NCI-H1694 treated with DMSO at 0.1 percent for 48 hours (cell line): ENCODE measurements around the gene FKBP3.
"Not testable (repeated sequence)": the region's sequence is repeated elsewhere in the genome, so short reads cannot be mapped to it uniquely, and the experiment has no call there.

Experiments used
- DNase-seq: peaks from one replicate; lab custom pipeline; 2025; lab: John Stamatoyannopoulos, UW

The FKBP3 gene

DNA sequence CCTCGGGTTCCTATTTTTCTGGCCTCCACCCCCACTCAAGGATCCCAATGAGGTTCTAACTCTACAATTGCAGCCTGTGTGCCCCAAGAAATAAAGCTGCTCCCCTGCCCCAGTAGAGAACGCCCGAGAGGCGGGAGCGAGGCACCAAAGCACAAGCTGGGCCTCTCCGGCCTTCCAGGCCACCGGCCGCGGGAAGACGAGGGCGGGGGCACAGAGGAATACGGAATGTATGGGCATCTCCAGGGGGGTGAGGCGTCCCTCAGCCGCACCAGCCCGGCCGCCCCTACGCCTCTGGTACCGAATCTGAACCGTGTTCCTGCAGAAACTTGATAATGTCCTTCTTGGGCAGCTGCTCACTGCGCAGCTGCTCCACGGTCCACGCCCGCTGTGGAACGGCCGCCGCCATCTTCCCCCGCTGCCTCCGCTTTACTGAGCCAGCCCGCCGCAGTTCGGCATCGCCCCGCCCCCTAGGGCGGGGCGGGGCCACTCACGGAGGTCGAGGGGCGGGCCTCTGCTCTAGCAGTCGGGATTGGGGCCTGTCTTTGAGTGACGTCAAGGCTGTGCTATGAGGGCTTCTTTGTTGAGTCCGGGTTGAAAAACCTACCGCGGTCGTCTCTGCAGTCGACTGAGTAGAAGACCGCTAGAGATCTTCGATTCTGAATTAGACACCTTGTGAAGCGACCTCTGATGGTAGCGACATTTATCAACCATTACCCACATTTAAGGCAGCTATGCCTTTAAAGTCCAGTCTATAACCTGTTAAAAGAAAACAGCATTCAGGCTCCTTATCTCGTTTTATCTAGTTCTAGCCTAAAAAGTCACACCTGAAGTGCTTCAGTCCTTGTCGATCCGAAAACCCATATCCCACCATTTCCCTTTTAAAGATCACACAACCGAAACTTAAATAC lies at the start of gene FKBP3:
Gene FKBP3 (minus strand): TSS at position 431 of the 908 bp plus-strand sequence. CDS start 25 bp downstream, at position 406.
- DNase-seq: peak; percentile 98

DNA sequence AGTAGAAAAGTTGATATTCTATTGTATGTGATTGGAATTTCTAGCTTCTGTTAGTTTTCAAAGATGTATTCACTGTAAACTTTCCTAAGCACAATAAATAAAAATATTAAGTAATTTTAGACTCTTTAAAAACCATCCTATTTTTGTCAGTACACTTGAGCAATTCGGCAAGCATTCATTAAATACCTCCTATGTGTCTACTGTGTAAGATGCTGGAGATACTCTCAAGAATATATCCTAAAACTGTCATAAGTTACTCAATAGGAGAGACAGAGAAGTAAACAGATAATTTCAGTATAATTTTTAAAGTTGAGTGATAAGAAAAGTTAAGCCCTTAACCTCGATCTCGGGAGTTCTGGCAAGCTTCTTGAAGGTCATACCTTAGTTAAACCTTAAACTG lies 47.5 kb upstream of the FKBP3 start:
- DNase-seq: no peak

DNA sequence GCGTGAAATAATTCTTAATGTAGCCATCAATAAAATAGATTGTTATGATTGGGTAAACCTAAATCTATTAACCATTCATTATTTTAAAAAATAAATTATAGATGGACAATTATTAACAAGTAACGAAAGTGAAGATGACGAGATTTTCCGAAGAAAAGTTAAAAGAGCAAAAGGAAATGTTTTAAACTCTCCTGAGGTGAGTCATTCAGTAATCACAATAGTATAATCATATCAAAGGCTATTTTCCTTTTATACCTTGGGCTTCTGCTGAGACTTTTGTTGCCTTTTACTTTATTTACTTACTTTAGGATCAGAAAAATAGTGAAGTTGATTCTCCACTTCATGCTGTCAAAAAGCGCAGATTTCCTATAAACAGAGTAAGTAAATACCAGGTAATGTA lies 47.0 kb upstream of the FKBP3 start:
- DNase-seq: no peak

DNA sequence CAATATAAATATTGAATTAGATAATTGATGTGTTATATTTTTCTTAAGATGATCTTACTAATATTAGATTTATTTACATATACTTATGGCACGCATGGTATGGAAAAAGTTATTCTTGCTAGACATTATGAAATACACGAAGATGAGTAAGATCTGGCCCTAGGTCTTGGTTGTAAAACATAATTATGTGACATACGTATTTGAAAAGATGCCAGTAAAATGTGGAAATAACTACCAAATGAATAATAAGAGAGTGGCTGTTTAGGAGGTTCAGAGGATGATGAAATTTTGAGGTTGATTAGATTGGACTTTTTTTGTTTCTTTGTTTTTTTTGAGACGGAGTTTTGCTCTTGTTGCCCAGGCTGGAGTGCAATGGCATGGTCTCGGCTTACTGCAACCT lies 42.8 kb upstream of the FKBP3 start:
- no peak for DNase-seq

DNA sequence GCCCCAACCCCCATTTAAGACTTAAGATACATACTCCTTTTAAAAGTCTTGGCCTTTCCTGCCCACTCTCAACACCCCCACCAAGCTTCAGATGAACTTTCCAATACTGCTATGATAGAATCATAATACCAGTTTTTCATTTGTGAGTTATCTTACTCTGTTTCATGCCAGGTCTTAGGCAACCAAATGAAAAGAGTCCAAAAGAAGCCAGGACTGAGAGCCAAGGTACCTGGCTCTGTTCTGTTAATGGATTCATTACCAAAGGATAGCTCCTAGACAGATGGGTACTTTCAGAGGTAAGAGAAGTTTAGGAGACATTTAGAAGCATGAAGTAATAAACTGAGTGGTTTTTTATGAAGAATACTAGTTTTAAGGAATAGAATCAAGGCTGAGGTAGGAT lies 35.6 kb upstream of the FKBP3 start:
- no peak for DNase-seq

DNA sequence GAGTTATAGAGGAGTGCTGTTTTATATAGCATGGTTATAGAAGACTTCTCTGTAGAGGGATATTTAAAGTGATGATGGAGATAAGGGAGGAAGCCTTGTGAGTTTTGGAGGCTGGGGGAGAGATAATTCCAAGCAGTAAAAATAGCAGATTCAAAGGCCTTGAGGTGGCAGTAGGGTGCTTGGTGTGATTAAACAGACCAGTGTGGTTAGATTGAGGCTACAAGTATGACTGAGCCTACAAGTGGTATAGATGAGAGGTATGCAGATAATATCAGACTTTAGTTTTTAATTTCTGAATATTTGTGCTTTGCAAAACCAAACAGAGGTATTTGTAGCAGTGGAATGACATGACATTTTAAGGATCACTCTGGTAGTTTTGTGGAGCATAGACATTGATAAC lies 21.8 kb upstream of the FKBP3 start:
- DNase-seq: no peak

DNA sequence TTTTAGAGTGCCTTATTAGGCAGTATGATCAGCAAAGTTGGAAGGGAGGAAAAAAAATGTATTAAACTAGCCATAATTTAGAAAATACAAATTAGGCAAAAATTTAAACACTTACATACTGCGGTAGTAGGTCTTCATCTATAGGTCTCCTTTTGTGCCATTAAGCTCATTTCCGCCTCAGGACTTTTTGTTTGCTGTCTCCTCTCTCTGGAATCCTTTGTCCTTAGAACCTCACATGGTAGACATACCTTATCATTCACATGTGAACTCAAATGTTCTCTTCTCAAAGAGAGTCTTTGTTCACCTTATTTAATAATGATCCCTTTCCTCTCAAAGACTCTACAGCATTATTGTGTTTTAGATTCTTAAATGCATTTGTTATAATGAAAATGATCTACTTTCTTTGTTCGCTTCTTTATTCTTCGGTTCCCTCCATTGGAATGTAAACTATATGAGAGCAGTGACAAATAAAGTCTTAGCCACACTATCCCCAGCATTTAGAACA lies 16.2 kb upstream of the FKBP3 start:
- no peak for DNase-seq

DNA sequence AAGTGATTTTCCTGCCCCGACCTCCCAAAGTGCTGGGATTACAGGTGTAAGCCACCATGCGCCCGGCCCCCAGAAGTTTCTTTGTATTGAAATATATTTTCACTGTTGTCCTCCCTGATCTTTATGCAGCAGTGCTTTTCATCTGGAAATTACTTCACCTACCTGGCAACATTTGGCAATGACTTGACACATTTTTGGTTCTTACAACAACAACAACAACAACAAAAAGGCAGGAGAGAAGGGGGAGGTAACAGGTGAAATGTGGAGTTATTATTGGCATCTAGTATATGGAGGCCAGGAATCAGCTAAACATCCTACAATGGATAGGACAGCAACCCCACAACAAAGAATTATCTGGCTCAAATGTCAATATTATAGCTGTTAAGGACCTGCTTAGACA lies 15.3 kb upstream of the FKBP3 start:
- no peak for DNase-seq

DNA sequence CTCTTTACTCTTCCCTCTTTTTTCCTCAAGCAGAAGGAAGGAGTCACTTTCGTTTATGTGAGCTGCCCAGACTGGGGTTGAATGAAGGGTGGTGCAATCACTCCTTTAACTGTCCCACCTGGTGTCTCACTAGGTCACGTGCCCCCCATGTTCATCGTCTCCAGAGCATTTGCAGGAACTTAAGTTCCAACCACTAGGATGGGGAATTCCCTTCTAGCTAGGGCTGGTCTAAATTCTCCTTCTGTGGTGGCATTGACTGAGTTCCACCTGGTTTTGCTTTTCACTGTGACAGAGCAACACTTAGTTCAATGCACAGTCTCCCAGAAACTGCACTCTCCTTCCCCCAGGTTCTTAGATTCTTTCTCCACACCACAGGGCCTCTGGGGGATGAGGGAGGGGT lies 10.9 kb upstream of the FKBP3 start:
- DNase-seq: no peak

DNA sequence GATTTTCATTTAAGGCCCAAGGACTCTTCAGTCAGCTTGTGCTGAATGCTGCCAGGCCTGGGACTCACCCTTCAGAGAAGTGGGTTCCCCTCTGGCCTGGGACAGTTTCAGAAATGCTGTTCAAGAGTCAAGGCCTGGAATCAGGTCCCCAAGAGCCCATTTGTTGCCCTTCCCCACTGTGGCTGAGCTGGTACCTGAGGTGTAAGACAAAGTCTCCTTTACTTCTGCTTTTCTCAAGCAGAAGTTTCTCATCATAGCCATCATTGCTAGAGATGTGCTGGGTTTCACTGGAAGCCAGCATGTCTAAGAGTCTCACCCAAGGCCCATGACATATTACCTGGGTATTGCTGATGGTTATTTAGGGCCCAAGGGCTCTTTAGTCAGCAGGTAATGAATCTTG lies 10.4 kb upstream of the FKBP3 start:
- DNase-seq: no peak

DNA sequence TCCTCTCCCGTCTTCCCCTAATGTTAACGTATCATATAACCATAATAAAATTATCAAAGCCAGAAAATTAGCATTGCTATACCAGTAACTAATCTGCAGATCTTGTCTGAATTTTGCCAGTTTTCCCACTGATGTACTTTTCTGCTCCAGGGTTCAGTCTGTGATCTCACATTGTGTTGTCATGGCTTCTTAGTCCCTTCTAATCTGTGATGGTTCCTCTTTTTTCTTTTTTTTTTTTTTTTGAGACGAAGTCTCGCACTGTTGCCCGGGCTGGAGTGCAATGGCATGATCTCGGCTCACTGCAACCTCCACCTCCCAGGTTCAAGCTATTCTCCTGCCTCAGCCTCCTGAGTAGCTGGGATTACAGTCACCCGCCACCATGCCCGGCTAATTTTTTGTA lies 7.8 kb upstream of the FKBP3 start:
- DNase-seq: not testable (repeated sequence)

DNA sequence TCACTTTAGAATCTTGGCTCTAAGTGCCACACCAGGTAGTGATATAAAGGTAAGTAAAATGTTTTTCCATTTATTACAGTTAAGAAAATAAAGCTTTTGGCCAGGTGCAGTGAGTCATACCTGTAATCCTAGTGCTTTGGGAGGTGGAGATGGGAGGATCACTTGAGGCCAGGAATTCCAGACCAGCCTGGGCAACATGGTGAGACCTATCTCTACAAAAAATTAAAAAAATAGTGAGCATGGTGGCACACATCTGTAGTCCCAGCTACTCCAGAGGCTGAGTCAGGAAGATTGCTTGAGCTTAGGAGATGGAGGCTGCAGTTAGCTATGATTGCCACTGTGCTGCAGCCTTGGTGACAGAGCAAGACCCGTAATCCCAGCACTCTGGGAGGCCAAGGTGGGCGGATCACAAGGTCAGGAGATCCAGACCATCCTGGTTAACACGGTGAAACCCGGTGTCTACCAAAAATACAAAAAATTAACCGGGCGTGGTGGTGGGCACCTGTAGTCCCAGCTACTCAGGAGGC lies 6.4 kb upstream of the FKBP3 start:
- no peak for DNase-seq

DNA sequence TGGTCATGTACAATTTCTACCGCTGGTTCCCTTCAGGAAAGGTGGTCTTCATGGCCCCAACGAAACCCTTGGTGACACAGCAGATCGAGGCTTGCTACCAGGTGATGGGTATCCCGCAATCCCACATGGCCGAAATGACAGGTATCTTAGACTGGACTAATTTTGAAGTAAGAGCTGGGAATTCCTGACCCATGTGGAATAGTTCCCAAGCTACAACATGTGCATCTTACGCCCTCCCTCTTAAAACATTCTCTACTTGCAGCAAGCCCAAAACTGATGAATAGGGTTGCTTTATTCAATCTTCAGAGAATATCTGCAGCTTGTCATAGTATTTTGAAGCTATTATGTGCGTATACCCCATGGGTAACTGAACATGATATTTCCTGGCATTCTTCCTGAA lies 2.1 kb upstream of the FKBP3 start:
- no peak for DNase-seq

DNA sequence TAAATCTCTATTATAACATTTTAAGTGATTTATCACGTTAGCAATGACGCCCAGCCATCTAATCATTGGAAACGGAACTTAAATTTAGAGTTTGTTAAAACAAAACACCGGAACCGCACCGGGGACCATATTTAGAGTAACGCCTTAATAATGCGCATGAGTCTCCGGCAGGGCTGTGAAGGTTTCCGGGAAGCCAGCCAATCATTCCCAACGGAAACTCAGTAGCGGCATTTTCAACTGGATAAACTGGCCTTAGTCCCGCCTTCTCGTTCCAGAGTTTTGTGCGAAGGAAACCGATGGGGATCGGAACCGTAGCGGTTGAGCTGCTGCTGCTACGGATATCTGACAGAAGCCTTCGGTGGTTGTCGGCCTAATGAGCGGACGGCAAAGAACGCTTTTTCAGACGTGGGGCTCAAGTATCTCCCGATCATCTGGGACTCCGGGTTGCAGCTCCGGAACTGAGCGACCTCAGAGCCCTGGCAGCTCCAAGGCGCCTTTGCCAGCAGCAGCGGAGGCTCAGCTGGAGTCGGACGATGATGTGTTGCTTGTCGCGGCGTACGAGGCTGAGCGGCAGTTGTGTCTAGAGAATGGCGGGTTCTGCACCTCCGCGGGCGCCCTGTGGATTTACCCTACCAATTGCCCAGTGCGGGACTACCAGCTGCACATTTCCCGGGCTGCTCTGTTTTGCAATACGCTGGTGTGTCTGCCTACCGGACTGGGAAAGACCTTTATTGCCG lies 1.5 kb upstream of the FKBP3 start, which contains the start of gene FANCM:
Gene FANCM (plus strand): TSS at position 272 of the 737 bp plus-strand sequence. CDS start 102 bp downstream, at position 374.
- peak; percentile 97 for DNase-seq

DNA sequence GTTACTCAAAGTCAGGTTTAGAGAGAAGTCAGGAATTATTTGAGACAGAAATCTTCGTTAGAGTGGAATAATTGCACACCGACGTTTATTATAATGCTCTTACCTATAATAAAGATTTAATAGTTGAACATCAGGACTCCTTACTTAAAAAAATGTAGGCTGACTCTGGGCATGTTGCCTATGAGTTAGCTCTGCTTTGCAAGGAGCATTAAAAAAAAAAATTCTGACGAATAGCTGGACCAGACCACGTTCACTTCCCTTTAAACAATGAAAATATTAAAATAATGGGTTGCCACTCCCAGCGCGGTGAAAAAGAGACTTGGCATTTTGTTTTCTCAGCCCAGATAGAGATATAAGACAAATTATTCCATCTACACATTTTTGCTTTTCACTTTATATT lies 875 bp upstream of the FKBP3 start:
- peak; percentile 50 for DNase-seq

DNA sequence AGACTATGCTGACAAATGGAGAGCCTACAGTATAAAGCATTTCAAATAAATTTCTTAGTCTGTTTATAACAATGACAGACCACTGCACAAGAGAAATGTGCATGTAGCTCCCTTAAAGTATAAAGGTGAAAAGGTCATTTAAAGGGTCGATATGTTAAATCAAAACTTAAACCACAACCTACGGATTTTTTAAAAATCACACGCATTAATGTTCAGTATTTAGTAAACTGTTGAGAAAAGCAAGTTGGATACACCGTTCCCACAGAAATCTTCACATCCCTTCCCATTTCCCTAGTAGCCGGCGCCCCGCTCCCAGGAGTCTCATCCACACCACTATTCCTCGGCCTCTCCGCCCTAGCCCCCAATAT lies 614 bp downstream of the FKBP3 start:
- DNase-seq: no peak

DNA sequence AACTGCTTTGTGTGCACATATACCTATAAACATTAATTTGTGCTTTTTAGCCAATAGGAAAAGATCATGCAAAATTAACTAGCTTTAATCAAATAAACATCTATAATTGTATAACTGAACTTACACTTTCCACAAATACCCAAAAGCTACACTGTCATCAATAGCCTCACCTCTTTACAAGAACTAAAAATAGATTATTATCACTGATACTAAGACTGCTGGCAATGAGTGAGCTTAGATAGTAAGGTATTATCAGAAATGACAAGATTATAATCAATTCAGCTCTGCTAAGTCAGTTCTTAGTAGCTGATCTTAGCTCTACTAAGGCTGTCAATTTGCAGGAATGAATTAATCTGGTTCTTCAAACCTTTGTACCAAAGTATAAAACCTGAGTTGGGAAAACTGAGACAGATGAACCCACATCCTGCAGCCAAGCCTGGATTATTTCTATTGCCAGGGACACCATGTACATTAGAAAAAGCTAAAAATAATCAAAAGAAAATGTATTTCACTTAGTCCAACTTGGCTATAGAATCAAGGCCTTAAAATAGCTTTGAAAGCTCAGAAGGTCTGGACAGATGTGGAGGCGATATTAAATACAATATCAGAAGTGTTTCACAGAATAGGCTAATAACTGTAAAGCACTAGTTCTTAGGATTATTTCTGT lies 5.2 kb downstream of the FKBP3 start:
- DNase-seq: no peak

DNA sequence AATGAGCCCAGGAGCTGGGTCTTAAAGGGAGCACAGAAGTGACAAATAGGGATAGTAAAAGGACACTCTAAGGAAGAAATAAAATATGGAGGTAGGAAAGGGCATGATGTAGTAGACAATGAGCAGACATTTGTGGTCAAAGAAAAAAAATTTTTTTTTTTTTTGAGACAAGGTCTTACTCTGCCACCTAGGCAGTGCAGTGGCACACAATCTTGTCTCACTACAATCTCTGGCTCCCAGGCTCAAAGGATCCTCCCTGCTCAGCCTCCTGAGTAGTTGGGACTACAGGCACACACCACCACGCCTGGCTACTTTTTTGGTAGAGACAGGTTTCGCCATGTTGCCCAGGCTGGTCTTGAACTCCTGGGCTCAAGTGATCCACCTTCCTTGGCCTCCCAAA lies 8.5 kb downstream of the FKBP3 start:
- no peak for DNase-seq

DNA sequence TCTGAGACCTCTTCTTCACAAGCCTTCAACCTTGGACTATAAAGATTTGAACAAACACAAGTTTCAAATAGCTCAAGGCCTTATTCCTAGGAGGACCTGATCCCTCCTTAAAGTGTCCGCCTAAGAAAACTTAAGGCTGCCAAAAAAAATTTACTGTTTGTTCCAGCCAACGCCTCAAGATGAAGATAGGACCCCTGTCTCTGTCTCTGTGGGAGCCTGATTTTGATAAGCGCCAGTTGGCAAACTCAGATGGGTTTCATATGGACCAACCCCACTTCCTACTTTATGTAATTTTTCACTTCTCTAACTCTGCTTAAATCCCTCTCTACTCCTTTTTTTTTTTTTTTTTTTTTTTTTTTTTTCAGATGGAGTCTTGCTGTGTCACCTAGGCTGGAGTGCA lies 11.0 kb downstream of the FKBP3 start:
- no peak for DNase-seq

DNA sequence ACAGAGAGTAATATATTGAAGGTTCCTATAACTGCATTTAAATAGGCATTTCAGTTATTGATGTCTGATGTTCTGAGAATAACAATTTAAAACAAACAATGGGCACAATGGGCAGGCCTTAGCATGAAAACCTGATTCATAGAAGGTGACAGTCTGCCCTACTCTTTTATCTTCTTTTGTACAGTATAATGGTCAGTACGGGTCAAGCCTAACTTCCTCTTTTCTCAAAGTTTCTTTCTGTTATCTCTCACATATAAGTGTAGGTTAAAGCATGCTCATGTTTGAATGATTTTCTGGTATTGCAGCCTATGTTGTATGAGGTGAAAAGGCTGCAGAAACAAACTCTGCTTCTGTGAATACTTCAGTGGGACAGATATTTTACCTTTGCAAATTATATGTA lies 14.2 kb downstream of the FKBP3 start:
- DNase-seq: no peak

DNA sequence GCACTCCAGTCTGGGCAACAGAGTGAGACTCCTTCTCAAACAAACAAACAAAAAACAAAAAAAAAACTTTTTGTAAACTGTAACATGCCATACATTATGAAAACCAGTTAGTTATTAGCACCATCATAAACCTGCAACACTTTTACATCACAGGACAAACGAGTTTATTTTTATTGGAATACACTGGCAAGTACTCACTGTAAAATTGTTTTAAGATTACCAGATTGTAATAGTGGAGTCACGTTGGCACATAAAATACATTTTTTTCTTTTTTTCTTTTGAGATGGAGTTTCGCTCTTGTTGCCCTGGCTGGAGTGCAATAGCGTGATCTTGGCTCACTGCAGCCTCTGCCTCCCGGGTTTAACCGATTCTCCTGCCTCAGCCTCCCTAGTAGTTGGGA lies 15.7 kb downstream of the FKBP3 start:
- no peak for DNase-seq

DNA sequence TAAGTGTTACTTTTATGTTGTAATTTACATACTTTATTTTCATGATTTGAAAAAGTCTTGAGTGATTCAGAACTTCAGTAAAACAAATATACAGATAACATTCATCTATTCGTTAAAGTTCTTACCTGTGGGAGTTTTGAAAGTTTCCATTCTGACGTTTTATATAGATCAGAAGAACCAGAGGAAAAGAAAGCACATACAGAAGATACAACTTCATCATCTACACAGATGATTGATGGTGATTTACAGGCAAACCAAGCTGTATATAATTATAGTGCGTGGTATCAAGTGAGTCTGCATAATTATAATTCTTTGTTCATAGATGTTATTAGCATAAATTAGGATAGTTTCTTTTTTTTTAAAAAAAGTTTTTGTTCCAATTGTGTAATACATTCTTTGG lies 20.0 kb downstream of the FKBP3 start:
- DNase-seq: no peak
